IPS DF 4.7 (cell line): ENCODE data around the gene SELP.
A peak's percentile ranks its signal among the peaks of the same experiment; 100 is the strongest.

ENCODE experiments used
- DNase-seq: peaks from one replicate; pipeline ENCODE4 v3.0.0-alpha.2; 2013; ENCODE audit warnings: low spot score; ENCODE audit errors: extremely low read depth

The SELP gene

GRCh38 chr1:169620565-169620964 lies 9.4 kb downstream of the SELP start:
- DNase-seq = no peak

- DNase-seq = no peak
Observed at GRCh38 chr1:169618367-169618766, 11.6 kb downstream of the SELP start.

GRCh38 chr1:169615803-169616202 lies 14.1 kb downstream of the SELP start:
- DNase-seq = no peak

GRCh38 chr1:169610858-169611257 lies 19.1 kb downstream of the SELP start:
- DNase-seq = no peak

- DNase-seq = no peak
Observed at GRCh38 chr1:169610108-169610507, 19.8 kb downstream of the SELP start.

GRCh38 chr1:169608226-169608625 lies 21.7 kb downstream of the SELP start:
- DNase-seq = no peak

- DNase-seq = no peak
Observed at GRCh38 chr1:169604781-169605560, 25.0 kb downstream of the SELP start.

GRCh38 chr1:169601096-169601881 lies 28.6 kb downstream of the SELP start:
- no peak for DNase-seq

- peak; percentile 53 for DNase-seq
Observed at GRCh38 chr1:169595764-169596711, 33.9 kb downstream of the SELP start.

- no peak for DNase-seq
Observed at GRCh38 chr1:169594391-169594790, 35.5 kb downstream of the SELP start.

GRCh38 chr1:169590932-169591331 lies 39.0 kb downstream of the SELP start:
- no peak for DNase-seq

GRCh38 chr1:169588785-169589485 lies 41.0 kb downstream of the SELP start:
- no peak for DNase-seq

GRCh38 chr1:169588112-169588511 lies 41.8 kb downstream of the SELP start:
- no peak for DNase-seq

GRCh38 chr1:169586395-169587255 lies 43.3 kb downstream of the SELP start, which contains the start of gene F5:
Gene F5, minus strand, starts transcription at chr1:169586481. Its CDS starts 95 bp downstream, at chr1:169586386.
- DNase-seq = peak; percentile 44

- no peak for DNase-seq
Observed at GRCh38 chr1:169586067-169586394, 43.9 kb downstream of the SELP start.

- DNase-seq = no peak
Observed at GRCh38 chr1:169585181-169585580, 44.7 kb downstream of the SELP start.

GRCh38 chr1:169584483-169585144 lies 45.3 kb downstream of the SELP start:
- DNase-seq = no peak

- no peak for DNase-seq
Observed at GRCh38 chr1:169577981-169578738, 51.8 kb downstream of the SELP start.

- DNase-seq = no peak
Observed at GRCh38 chr1:169576935-169577331, 53.0 kb downstream of the SELP start.
